GM21737 (cell line): ENCODE measurements around the gene KLHL40.

Experiments
- ATAC-seq: cut with Tn5 transposase; IDR thresholded peaks from one replicate; pipeline ENCODE4 v1.9.1; 2021; ENCODE audit warnings: mild to moderate bottlenecking, moderate library complexity; ENCODE audit not compliant: unreplicated experiment

Gene KLHL40

GRCh38 chr3:42685363-42685881 is at the start of gene KLHL40:
Gene KLHL40 (plus strand): TSS chr3:42685537. CDS start chr3:42685619, 82 bp downstream.
- ATAC-seq = no peak

GRCh38 chr3:42637001-42637400 is 48.3 kb upstream of the KLHL40 start:
- ATAC-seq = no peak

- ATAC-seq = no peak
These were observed 46.9 kb upstream of the KLHL40 start for GRCh38 chr3:42638339-42638842.

- no peak for ATAC-seq
These were observed 46.1 kb upstream of the KLHL40 start for GRCh38 chr3:42639192-42639591.

- ATAC-seq = no peak
These were observed 45.2 kb upstream of the KLHL40 start for GRCh38 chr3:42640129-42640528.

GRCh38 chr3:42640771-42641370 is 44.5 kb upstream of the KLHL40 start:
- ATAC-seq = no peak

GRCh38 chr3:42647821-42648459 is 37.4 kb upstream of the KLHL40 start:
- no peak for ATAC-seq

GRCh38 chr3:42649006-42649405 is 36.3 kb upstream of the KLHL40 start:
- no peak for ATAC-seq

GRCh38 chr3:42649783-42650182 is 35.6 kb upstream of the KLHL40 start:
- no peak for ATAC-seq

- no peak for ATAC-seq
These were observed 33.9 kb upstream of the KLHL40 start for GRCh38 chr3:42651248-42652091.

- peak; percentile 23 for ATAC-seq
These were observed 33.1 kb upstream of the KLHL40 start for GRCh38 chr3:42652251-42652610.

GRCh38 chr3:42652611-42653302 is 32.6 kb upstream of the KLHL40 start:
- ATAC-seq = peak; percentile 64

GRCh38 chr3:42653303-42653559 is 32.1 kb upstream of the KLHL40 start:
- no peak for ATAC-seq

GRCh38 chr3:42653560-42654330 is 31.6 kb upstream of the KLHL40 start, which contains the start of gene ZBTB47:
Gene ZBTB47 (plus strand): TSS chr3:42653697. CDS start chr3:42658356, 4,659 bp downstream.
- ATAC-seq = no peak

- ATAC-seq = no peak
These were observed 30.8 kb upstream of the KLHL40 start for GRCh38 chr3:42654331-42655201.

- ATAC-seq = no peak
These were observed 29.9 kb upstream of the KLHL40 start for GRCh38 chr3:42655331-42655888.

- ATAC-seq = no peak
These were observed 29.2 kb upstream of the KLHL40 start for GRCh38 chr3:42655980-42656679.
